B cell (primary cell): Measurements from ENCODE around the gene ZMPSTE24. TPM values are rescaled to one million over a fixed set of nuclear protein-coding genes. Genes with fewer than 3 reads are reported as not detected.

Experiments used
- ATAC-seq: fragments of 200-7000 bp; cut with Tn5 transposase; one replicate; pipeline ENCODE4 v1.10.0; 2021; ENCODE audit warnings: low read depth, mild to moderate bottlenecking, moderate number of reproducible peaks, moderate library complexity
- CTCF ChIA-PET: fragments of 350-600 bp; sonication (Branson Sonifier 250); formaldehyde crosslinking; loops from one replicate; lab custom pipeline; 2021; ENCODE audit warnings: antibody characterized with exemption, inconsistent platforms; lab: Charles Lee
- POLR2A ChIA-PET: fragments of 350-600 bp; sonication (Branson Sonifier 250); formaldehyde crosslinking; loops from one replicate; lab custom pipeline; 2021; ENCODE audit warnings: antibody characterized with exemption; lab: Charles Lee
- DNase-seq: peaks from one replicate; pipeline ENCODE4 v3.0.0; 2013
- H2AFZ ChIP-seq: 2 replicates; pipeline ENCODE4 v1.6.1; 2012; ENCODE audit warnings: mild to moderate bottlenecking, low read depth, low read length; ENCODE audit not compliant: insufficient read depth, poor library complexity, severe bottlenecking
- H3K27ac ChIP-seq, 2 donors: 1 replicate in 1 of 2; 2 replicates in 1 of 2; pipeline ENCODE4 v1.5.1; 2012 to 2013; ENCODE audit warnings: low read length in 2 of 2, mild to moderate bottlenecking in 2 of 2, moderate library complexity in 1 of 2
- H3K27me3 ChIP-seq, 4 experiments: fragments of 200-600 bp in 1 of 4; sonication (generic) in 1 of 4; replicated peaks in 1 of 4; 1 replicate in 2 of 4; 2 replicates in 2 of 4; pipeline versions ENCODE4 v1.6.1 to v1.7.0; 2013 to 2016; ENCODE audit warnings: low read length in 3 of 4, mild to moderate bottlenecking in 2 of 4, mixed read lengths in 1 of 4, moderate library complexity in 1 of 4; ENCODE audit not compliant: insufficient read depth in 4 of 4, control insufficient read depth in 3 of 4; ENCODE audit errors: control extremely low read depth in 1 of 4
- H3K36me3 ChIP-seq, 2 experiments: replicated peaks in 1 of 2; 1 replicate in 1 of 2; 2 replicates in 1 of 2; pipeline versions ENCODE4 v1.6.1 to v1.7.1; 2013; ENCODE audit warnings: low read length in 1 of 2; ENCODE audit not compliant: insufficient read depth in 2 of 2, control insufficient read depth in 1 of 2; ENCODE audit errors: control extremely low read depth in 1 of 2, extremely low read depth in 1 of 2
- H3K4me1 ChIP-seq, 2 donors: fragments of 200-600 bp in 1 of 2; sonication (generic) in 1 of 2; 1 replicate in 1 of 2; 2 replicates in 1 of 2; pipeline versions ENCODE4 v1.5.1 to v1.6.1; 2013 to 2017; ENCODE audit warnings: low read length in 2 of 2; ENCODE audit not compliant: control insufficient read depth in 2 of 2, insufficient read depth in 2 of 2
- H3K4me2 ChIP-seq: replicated peaks from 2 replicates; pipeline ENCODE3; 2012; ENCODE audit warnings: mild to moderate bottlenecking, low read depth, low read length; ENCODE audit not compliant: poor library complexity, severe bottlenecking
- H3K4me3 ChIP-seq, 5 experiments: fragments of 200-600 bp in 1 of 5; sonication (generic) in 1 of 5; 1 replicate in 3 of 5; 2 replicates in 2 of 5; pipeline versions ENCODE4 v1.5.1 to v1.7.0; 2011 to 2016; ENCODE audit warnings: low read length in 4 of 5, mild to moderate bottlenecking in 4 of 5, low read depth in 2 of 5, control low read depth in 1 of 5, moderate library complexity in 1 of 5; ENCODE audit not compliant: insufficient read depth in 1 of 5; ENCODE audit errors: control extremely low read depth in 1 of 5, extremely low read depth in 1 of 5
- H3K79me2 ChIP-seq: fragments of 200-600 bp; sonication (generic); one replicate; pipeline ENCODE4 v1.6.0; 2016; ENCODE audit warnings: low read length; ENCODE audit not compliant: control insufficient read depth, insufficient read depth
- H3K9ac ChIP-seq: fragments of 200-600 bp; sonication (generic); 2 replicates; pipeline ENCODE4 v1.6.1; 2017; ENCODE audit warnings: mild to moderate bottlenecking, low read length, moderate library complexity
- H3K9me3 ChIP-seq, 3 donors: one replicate each; pipeline versions ENCODE4 v1.6.1 to v1.7.1; 2013; ENCODE audit warnings: low read length in 2 of 3; ENCODE audit not compliant: control insufficient read depth in 2 of 3, insufficient read depth in 1 of 3; ENCODE audit errors: control extremely low read depth in 1 of 3
- H4K20me1 ChIP-seq: 2 replicates; pipeline ENCODE4 v1.6.0; 2012; ENCODE audit warnings: mild to moderate bottlenecking, low read length; ENCODE audit not compliant: insufficient read depth, control insufficient read depth, poor library complexity, severe bottlenecking
- H3K27ac Mint-ChIP-seq: one replicate; pipeline ENCODE4 v1.8.0; 2021; ENCODE audit warnings: mixed read lengths
- H3K27me3 Mint-ChIP-seq: one replicate; pipeline ENCODE4 v1.8.0; 2021; ENCODE audit warnings: mixed read lengths
- H3K4me1 Mint-ChIP-seq: one replicate; pipeline ENCODE4 v1.8.0; 2021; ENCODE audit warnings: mixed read lengths
- H3K4me3 Mint-ChIP-seq: one replicate; pipeline ENCODE4 v1.8.0; 2021; ENCODE audit warnings: mixed read lengths
- H3K9me3 Mint-ChIP-seq: one replicate; pipeline ENCODE4 v1.8.0; 2022; ENCODE audit warnings: mixed read lengths; ENCODE audit not compliant: insufficient read depth
- EZH2 ChIP-seq: IDR thresholded peaks from 2 replicates; pipeline ENCODE4 v1.6.1; 2012; ENCODE audit warnings: borderline replicate concordance, low read depth, mild to moderate bottlenecking, moderate library complexity, low read length; ENCODE audit not compliant: insufficient read depth, poor library complexity, severe bottlenecking
- WGBS: methylation state at CpG from one replicate; pipeline ENCODE4 v1.1.5; 2013; ENCODE audit warnings: missing lambda C conversion rate; ENCODE audit not compliant: insufficient coverage; 5-methylcytosine and 5-hydroxymethylcytosine counted together
- intact Hi-C: fragments of 100-400 bp; cut with micrococcal nuclease; formaldehyde crosslinking; loops from one replicate; pipeline ENCODE4 v1.10.0; 2022
- polyA plus RNA-seq: library from polyadenylated mRNA; depleted of rRNA; stranded (reverse); fragments of >200 nt; gene quantifications from 2 replicates; pipeline ENCODE4 v1.2.3, GENCODE V29; 2012
- total RNA-seq, 2 donors: library from RNA; stranded (reverse); fragments of 120-200 nt in 1 of 2; gene quantifications; 1 replicate in 1 of 2; 2 replicates in 1 of 2; pipeline versions ENCODE4 v1.2.3 to v1.2.4, GENCODE V29; 2013 to 2022
- TF ChIP-seq, protein P1 (sequence below): fragments of 200-600 bp; IDR thresholded peaks from one replicate; pipeline ENCODE4 v1.8.0; 2022; ENCODE audit warnings: antibody characterized with exemption, mild to moderate bottlenecking

Gene ZMPSTE24
- total and polyA plus RNA-seq, 2 donors (not counting 1 experiment from before 2014, with no cell fraction given), result 3.5 to 18.5 TPM

DNA sequence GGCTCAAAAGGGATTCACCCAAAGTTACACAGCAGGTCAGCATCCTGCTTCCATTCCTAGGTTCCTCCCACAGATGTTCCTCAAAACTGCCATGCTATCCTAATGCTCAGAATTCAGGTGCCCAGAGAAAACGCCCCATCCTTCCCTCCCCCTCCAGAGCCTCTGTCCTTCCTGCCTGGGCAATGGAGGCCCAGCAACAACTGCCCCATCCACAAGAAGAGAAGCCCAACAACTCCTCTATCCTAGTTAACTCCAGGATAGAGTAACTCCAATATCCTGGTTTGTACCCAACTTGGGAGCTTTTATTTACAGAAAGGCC, 42.2 kb downstream of the ZMPSTE24 start:
- ChIA-PET POLR2A (no interaction called here), CTCF (interaction anchor here (0.6 kb wide), 1 partner anchor 581 kb away, joined by 3 read pairs; no protein-coding TSS in a partner anchor)
- H3K4me2 ChIP-seq, result no peak overlapping the region
- H3K27ac Mint-ChIP-seq, result no peak overlapping the region
- H3K27me3 ChIP-seq, result no peaks in the 10 kb centered on the region
- TF ChIP-seq EZH2, result no peak
- TF ChIP-seq, protein P1, sequence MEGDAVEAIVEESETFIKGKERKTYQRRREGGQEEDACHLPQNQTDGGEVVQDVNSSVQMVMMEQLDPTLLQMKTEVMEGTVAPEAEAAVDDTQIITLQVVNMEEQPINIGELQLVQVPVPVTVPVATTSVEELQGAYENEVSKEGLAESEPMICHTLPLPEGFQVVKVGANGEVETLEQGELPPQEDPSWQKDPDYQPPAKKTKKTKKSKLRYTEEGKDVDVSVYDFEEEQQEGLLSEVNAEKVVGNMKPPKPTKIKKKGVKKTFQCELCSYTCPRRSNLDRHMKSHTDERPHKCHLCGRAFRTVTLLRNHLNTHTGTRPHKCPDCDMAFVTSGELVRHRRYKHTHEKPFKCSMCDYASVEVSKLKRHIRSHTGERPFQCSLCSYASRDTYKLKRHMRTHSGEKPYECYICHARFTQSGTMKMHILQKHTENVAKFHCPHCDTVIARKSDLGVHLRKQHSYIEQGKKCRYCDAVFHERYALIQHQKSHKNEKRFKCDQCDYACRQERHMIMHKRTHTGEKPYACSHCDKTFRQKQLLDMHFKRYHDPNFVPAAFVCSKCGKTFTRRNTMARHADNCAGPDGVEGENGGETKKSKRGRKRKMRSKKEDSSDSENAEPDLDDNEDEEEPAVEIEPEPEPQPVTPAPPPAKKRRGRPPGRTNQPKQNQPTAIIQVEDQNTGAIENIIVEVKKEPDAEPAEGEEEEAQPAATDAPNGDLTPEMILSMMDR, result no peak
- DNase-seq (no peak), ATAC-seq (no peak)
- H3K79me2 ChIP-seq, result no peaks in the 10 kb centered on the region
- intact Hi-C loops, result no loop called here
- WGBS, result 75% methylated on average over 1 of the region's 1 CpG
- H3K36me3 ChIP-seq, result no peaks in the 10 kb centered on the region
- no peak overlapping the region for H3K4me3 ChIP-seq
- no peak overlapping the region for H3K9ac ChIP-seq
- H3K9me3 ChIP-seq, result no peaks in the 10 kb centered on the region
- H4K20me1 ChIP-seq, result no peaks in the 10 kb centered on the region
- H3K4me1 ChIP-seq, result no peaks in the 10 kb centered on the region
- H2AFZ ChIP-seq, result no peak overlapping the region
- H3K4me3 Mint-ChIP-seq, result no peak overlapping the region
- no peaks in the 10 kb centered on the region for H3K4me1 Mint-ChIP-seq
- H3K27ac ChIP-seq, result no peak overlapping the region
- no peaks in the 10 kb centered on the region for H3K9me3 Mint-ChIP-seq
- H3K27me3 Mint-ChIP-seq, result no peaks in the 10 kb centered on the region

DNA sequence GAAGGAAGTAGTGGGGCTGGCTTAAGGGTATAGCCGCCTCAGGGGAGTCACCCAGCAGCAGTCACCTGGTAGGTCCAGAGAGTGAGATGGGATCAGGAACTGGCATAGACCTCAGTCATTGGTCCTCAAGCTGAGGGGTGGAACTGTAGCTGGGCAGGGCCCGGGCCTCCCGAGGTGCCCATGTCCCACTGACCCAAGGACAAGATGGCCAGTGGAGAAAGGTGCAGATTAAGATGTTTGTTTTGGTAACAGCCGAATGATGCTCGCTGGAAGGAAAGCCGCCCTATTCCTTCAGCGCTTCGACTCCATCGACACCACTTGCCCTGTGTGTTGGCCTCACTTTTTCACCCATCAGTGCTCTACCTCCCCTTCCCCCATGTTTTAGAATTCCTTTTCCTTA, 42.6 kb downstream of the ZMPSTE24 start:
- H3K4me1 Mint-ChIP-seq, result no peaks in the 10 kb centered on the region
- H3K4me2 ChIP-seq, result no peak overlapping the region
- no peak overlapping the region for H3K4me3 Mint-ChIP-seq
- H3K9me3 Mint-ChIP-seq, result no peaks in the 10 kb centered on the region
- H3K27ac ChIP-seq, result no peak overlapping the region
- H3K36me3 ChIP-seq, result no peaks in the 10 kb centered on the region
- TF ChIP-seq, protein P1, result no peak
- no peak for TF ChIP-seq EZH2
- H3K4me3 ChIP-seq, result no peak overlapping the region
- no peak overlapping the region for H3K27ac Mint-ChIP-seq
- no peaks in the 10 kb centered on the region for H3K27me3 Mint-ChIP-seq
- POLR2A ChIA-PET, result no interaction called here
- no peaks in the 10 kb centered on the region for H3K9me3 ChIP-seq
- no peak for ATAC-seq
- H3K79me2 ChIP-seq, result no peaks in the 10 kb centered on the region
- no peaks in the 10 kb centered on the region for H4K20me1 ChIP-seq
- 94% methylated on average over 7 of the region's 9 CpGs for WGBS
- intact Hi-C loops, result no loop called here
- no peaks in the 10 kb centered on the region for H3K27me3 ChIP-seq
- H2AFZ ChIP-seq, result no peak overlapping the region
- H3K9ac ChIP-seq, result no peak overlapping the region
- H3K4me1 ChIP-seq, result no peaks in the 10 kb centered on the region
- DNase-seq, result no peak
- CTCF ChIA-PET, result no interaction called here
